ENCODE data around the gene POLA1.

POLA1 gene

GRCh38 chrX:24874604-24875247 lies 181.0 kb downstream of the POLA1 start:
- Histone ChIP-seq H3K4me1 (ENCODE audit: control insufficient read depth, insufficient read depth, low read length) (no peaks in the 10 kb centered on the region), H3K36me3 (ENCODE audit: control insufficient read depth, insufficient read depth, low read length) (no peaks in the 10 kb centered on the region), H3K27me3 (ENCODE audit: control insufficient read depth, insufficient read depth, low read length) (no peaks in the 10 kb centered on the region), H3K27ac (ENCODE audit: low read length) (no peak overlapping the region), H3K4me3 (ENCODE audit: low read length) (no peak overlapping the region), H3K9me3 (ENCODE audit: control insufficient read depth, insufficient read depth, low read length) (no peaks in the 10 kb centered on the region)
- no peak for DNase-seq (ENCODE audit: low read depth, low spot score)
- no CpG with 5 or more reads among the region's 7 CpGs for WGBS (ENCODE audit: insufficient coverage, insufficient read length)

DNA sequence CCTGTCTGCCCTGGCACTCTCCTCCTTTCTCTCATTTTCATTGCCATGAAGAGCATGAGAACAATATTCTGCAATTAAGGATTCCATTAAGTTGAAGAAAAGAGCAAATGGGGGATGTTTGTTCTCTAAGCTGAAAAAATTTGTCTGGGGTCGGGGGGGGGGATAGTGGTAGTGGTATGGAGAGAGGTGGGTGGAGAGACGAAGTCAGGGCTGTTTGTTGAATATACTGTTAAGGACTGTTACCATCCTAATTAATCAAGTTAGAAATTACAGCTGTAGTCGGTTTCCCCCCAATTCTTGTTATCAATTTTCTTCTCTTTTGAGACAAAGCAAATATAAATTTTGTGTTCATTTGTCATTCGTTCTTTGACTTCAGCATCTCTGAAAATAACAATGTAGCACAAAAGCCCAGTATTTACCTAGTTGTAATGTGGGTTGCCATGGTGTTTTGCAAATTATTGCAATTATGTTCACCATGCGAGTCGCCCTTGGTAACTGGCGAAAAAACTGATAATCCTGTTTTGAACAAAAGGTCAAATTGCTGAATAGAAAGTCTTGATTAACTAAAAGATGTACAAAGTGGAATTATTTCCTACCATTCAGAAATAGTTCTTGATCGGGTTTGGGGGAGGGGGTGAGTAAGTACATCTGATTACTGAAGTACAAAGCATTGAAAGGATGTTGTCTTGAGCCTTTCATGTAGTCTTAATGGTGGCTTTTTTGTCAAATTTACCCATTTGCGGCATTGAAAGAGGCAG lies 183.0 kb downstream of the POLA1 start:
- H3K27ac ChIP-seq (ENCODE audit: low read length) = no peak overlapping the region
- DNase-seq (ENCODE audit: low read depth, low spot score) = no peak

DNA sequence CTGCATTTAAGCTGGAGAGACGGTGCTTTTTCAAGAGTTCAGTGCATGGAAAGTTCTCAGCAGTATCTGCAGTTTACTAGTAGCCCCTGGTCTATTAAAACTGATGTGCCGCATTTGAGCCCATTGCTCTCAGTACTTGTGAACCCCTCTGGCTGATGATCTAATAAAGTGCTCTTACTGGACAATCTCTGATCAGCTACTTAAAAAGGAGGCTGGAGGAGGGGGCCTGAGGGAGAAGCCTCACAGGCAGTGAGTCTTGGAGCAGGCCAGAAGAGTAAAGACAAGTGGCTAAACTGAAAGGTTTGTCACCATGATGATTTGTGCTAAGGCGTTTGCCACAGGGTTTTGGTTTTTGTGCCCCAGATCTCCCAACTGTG lies 183.6 kb downstream of the POLA1 start:
- H3K9me3 ChIP-seq (ENCODE audit: control insufficient read depth, insufficient read depth, low read length) = no peaks in the 10 kb centered on the region
- no peak overlapping the region for H3K4me3 ChIP-seq (ENCODE audit: low read length)
- H3K36me3 ChIP-seq (ENCODE audit: control insufficient read depth, insufficient read depth, low read length) = no peaks in the 10 kb centered on the region
- no peaks in the 10 kb centered on the region for H3K27me3 ChIP-seq (ENCODE audit: control insufficient read depth, insufficient read depth, low read length)
- DNase-seq (ENCODE audit: low read depth, low spot score) = no peak
- no peaks in the 10 kb centered on the region for H3K4me1 ChIP-seq (ENCODE audit: control insufficient read depth, insufficient read depth, low read length)
- WGBS (ENCODE audit: insufficient coverage, insufficient read length) = no CpG with 5 or more reads among the region's 3 CpGs
- no peak overlapping the region for H3K27ac ChIP-seq (ENCODE audit: low read length)

More for the DNA sequence above, 183.0 kb downstream of the POLA1 start:
- no peak overlapping the region for H3K4me3 ChIP-seq (ENCODE audit: low read length)
- H3K4me1 ChIP-seq (ENCODE audit: control insufficient read depth, insufficient read depth, low read length) = no peaks in the 10 kb centered on the region
- no peaks in the 10 kb centered on the region for H3K36me3 ChIP-seq (ENCODE audit: control insufficient read depth, insufficient read depth, low read length)
- no peaks in the 10 kb centered on the region for H3K27me3 ChIP-seq (ENCODE audit: control insufficient read depth, insufficient read depth, low read length)
- no peaks in the 10 kb centered on the region for H3K9me3 ChIP-seq (ENCODE audit: control insufficient read depth, insufficient read depth, low read length)
- WGBS (ENCODE audit: insufficient coverage, insufficient read length) = no CpG with 5 or more reads among the region's 9 CpGs

GRCh38 chrX:24877854-24878650 lies 184.3 kb downstream of the POLA1 start:
- H3K27me3 ChIP-seq (ENCODE audit: control insufficient read depth, insufficient read depth, low read length) = no peaks in the 10 kb centered on the region
- no peak overlapping the region for H3K27ac ChIP-seq (ENCODE audit: low read length)
- H3K36me3 ChIP-seq (ENCODE audit: control insufficient read depth, insufficient read depth, low read length) = no peaks in the 10 kb centered on the region
- no peak for DNase-seq (ENCODE audit: low read depth, low spot score)
- no peak overlapping the region for H3K4me3 ChIP-seq (ENCODE audit: low read length)
- no CpG with 5 or more reads among the region's 4 CpGs for WGBS (ENCODE audit: insufficient coverage, insufficient read length)
- no peaks in the 10 kb centered on the region for H3K9me3 ChIP-seq (ENCODE audit: control insufficient read depth, insufficient read depth, low read length)
- no peaks in the 10 kb centered on the region for H3K4me1 ChIP-seq (ENCODE audit: control insufficient read depth, insufficient read depth, low read length)

- Histone ChIP-seq H3K27me3 (ENCODE audit: control insufficient read depth, insufficient read depth, low read length) (no peaks in the 10 kb centered on the region), H3K27ac (ENCODE audit: low read length) (no peak overlapping the region), H3K4me3 (ENCODE audit: low read length) (no peak overlapping the region), H3K36me3 (ENCODE audit: control insufficient read depth, insufficient read depth, low read length) (no peaks in the 10 kb centered on the region), H3K4me1 (ENCODE audit: control insufficient read depth, insufficient read depth, low read length) (no peaks in the 10 kb centered on the region), H3K9me3 (ENCODE audit: control insufficient read depth, insufficient read depth, low read length) (no peaks in the 10 kb centered on the region)
- no CpG with 5 or more reads among the region's 2 CpGs for WGBS (ENCODE audit: insufficient coverage, insufficient read length)
- DNase-seq (ENCODE audit: low read depth, low spot score) = no peak
These were observed 186.0 kb downstream of the POLA1 start for GRCh38 chrX:24879679-24880078.

GRCh38 chrX:24886916-24887315 lies 193.2 kb downstream of the POLA1 start:
- Histone ChIP-seq H3K4me1 (ENCODE audit: control insufficient read depth, insufficient read depth, low read length) (no peaks in the 10 kb centered on the region), H3K9me3 (ENCODE audit: control insufficient read depth, insufficient read depth, low read length) (no peaks in the 10 kb centered on the region), H3K36me3 (ENCODE audit: control insufficient read depth, insufficient read depth, low read length) (no peaks in the 10 kb centered on the region), H3K4me3 (ENCODE audit: low read length) (no peak overlapping the region), H3K27ac (ENCODE audit: low read length) (no peak overlapping the region), H3K27me3 (ENCODE audit: control insufficient read depth, insufficient read depth, low read length) (no peaks in the 10 kb centered on the region)
- no peak for DNase-seq (ENCODE audit: low read depth, low spot score)
- WGBS (ENCODE audit: insufficient coverage, insufficient read length) = no CpG with 5 or more reads among the region's 4 CpGs

DNA sequence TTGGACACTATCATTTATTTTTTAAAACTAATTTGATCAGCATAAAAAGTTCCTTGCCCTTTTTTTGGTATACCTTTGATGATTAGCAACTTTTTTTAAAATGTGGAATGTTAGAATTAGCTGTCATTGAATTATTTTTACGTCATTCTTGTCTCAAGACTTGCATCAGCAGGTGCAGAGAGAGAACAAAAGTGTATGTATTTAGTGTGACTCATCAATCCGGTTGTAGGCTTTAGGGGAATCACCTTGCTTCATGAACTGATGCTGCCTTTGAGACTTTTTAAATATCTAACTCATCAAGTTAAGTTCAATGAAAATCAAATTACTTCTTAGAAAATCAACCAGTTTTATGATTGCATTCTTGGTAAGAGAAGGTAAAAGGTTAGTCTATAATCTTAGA lies 197.0 kb downstream of the POLA1 start:
- no peaks in the 10 kb centered on the region for H3K27me3 ChIP-seq (ENCODE audit: control insufficient read depth, insufficient read depth, low read length)
- H3K4me1 ChIP-seq (ENCODE audit: control insufficient read depth, insufficient read depth, low read length) = no peaks in the 10 kb centered on the region
- WGBS (ENCODE audit: insufficient coverage, insufficient read length) = no CpG with 5 or more reads among the region's 2 CpGs
- no peaks in the 10 kb centered on the region for H3K36me3 ChIP-seq (ENCODE audit: control insufficient read depth, insufficient read depth, low read length)
- no peak for DNase-seq (ENCODE audit: low read depth, low spot score)
- no peak overlapping the region for H3K4me3 ChIP-seq (ENCODE audit: low read length)
- no peaks in the 10 kb centered on the region for H3K9me3 ChIP-seq (ENCODE audit: control insufficient read depth, insufficient read depth, low read length)
- no peak overlapping the region for H3K27ac ChIP-seq (ENCODE audit: low read length)

- DNase-seq (ENCODE audit: low read depth, low spot score) = no peak
- Histone ChIP-seq H3K4me3 (ENCODE audit: low read length) (no peak overlapping the region), H3K27me3 (ENCODE audit: control insufficient read depth, insufficient read depth, low read length) (no peaks in the 10 kb centered on the region), H3K4me1 (ENCODE audit: control insufficient read depth, insufficient read depth, low read length) (no peaks in the 10 kb centered on the region), H3K36me3 (ENCODE audit: control insufficient read depth, insufficient read depth, low read length) (no peaks in the 10 kb centered on the region), H3K9me3 (ENCODE audit: control insufficient read depth, insufficient read depth, low read length) (no peaks in the 10 kb centered on the region), H3K27ac (ENCODE audit: low read length) (no peak overlapping the region)
- WGBS (ENCODE audit: insufficient coverage, insufficient read length) = no CpG with 5 or more reads among the region's 6 CpGs
These were observed 205.7 kb downstream of the POLA1 start for GRCh38 chrX:24899391-24899790.

DNA sequence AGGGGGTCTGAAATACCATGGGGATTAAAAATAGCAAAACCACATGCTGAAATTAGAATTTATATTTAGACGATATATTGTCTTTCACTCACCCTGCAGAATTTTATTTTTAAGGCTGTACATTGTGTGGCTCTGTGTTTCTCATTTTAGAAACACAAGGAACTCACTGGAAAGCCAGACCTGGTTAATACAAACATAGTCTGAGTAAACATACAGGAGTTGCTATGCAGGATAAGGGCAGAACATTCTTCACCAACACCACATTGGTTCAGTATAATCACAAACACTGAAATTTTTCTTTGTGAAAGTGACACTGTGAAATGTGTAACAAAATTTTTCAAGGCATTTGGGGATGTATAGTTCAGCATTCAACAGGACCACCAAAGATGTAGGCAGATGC lies 206.5 kb downstream of the POLA1 start:
- no CpG with 5 or more reads among the region's 1 CpG for WGBS (ENCODE audit: insufficient coverage, insufficient read length)
- H3K4me1 ChIP-seq (ENCODE audit: control insufficient read depth, insufficient read depth, low read length) = no peaks in the 10 kb centered on the region
- no peaks in the 10 kb centered on the region for H3K36me3 ChIP-seq (ENCODE audit: control insufficient read depth, insufficient read depth, low read length)
- H3K27me3 ChIP-seq (ENCODE audit: control insufficient read depth, insufficient read depth, low read length) = no peaks in the 10 kb centered on the region
- no peak overlapping the region for H3K27ac ChIP-seq (ENCODE audit: low read length)
- DNase-seq (ENCODE audit: low read depth, low spot score) = no peak
- no peak overlapping the region for H3K4me3 ChIP-seq (ENCODE audit: low read length)
- no peaks in the 10 kb centered on the region for H3K9me3 ChIP-seq (ENCODE audit: control insufficient read depth, insufficient read depth, low read length)

DNA sequence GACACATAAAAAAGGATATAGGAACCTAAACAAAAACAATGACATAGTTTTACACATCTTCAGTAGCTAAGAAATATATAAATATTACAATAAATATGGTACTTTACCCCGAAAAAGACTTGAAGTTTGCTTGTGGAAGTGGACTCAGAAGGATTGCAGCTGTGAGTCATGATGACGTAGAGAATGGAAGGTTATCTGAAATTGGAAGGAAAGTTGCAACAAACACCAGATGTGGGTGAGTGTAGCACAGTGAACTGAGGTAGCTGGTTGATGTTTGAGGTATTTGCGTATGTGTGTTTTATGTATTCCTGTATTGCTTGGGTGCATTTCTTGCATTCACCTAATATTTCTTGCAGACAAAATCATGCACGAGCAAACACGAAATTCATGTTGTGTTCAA lies 209.1 kb downstream of the POLA1 start:
- Histone ChIP-seq H3K36me3 (ENCODE audit: control insufficient read depth, insufficient read depth, low read length) (no peaks in the 10 kb centered on the region), H3K27ac (ENCODE audit: low read length) (no peak overlapping the region), H3K4me3 (ENCODE audit: low read length) (no peak overlapping the region), H3K4me1 (ENCODE audit: control insufficient read depth, insufficient read depth, low read length) (no peaks in the 10 kb centered on the region), H3K9me3 (ENCODE audit: control insufficient read depth, insufficient read depth, low read length) (no peaks in the 10 kb centered on the region), H3K27me3 (ENCODE audit: control insufficient read depth, insufficient read depth, low read length) (no peaks in the 10 kb centered on the region)
- no peak for DNase-seq (ENCODE audit: low read depth, low spot score)
- WGBS (ENCODE audit: insufficient coverage, insufficient read length) = no CpG with 5 or more reads among the region's 5 CpGs
